Sigmoid colon (tissue), 7 donors: Measurements from ENCODE around the gene ADCY7. TPM values are rescaled to one million over a fixed set of nuclear protein-coding genes. Genes with fewer than 3 reads are reported as not detected.
A peak's percentile ranks its signal among the peaks of the same experiment; 100 is the strongest.

Source experiments
- DNase-seq: peaks from one replicate; pipeline ENCODE4 v3.0.0-alpha.2; 2019
- H3K27ac ChIP-seq, 4 donors: fragments of 200-600 bp; sonication (generic); one replicate each; pipeline ENCODE4 v1.5.1; 2016 to 2019; ENCODE audit warnings: mild to moderate bottlenecking in 1 of 4
- H3K27me3 ChIP-seq, 3 donors: fragments of 200-600 bp; sonication (generic); one replicate each; pipeline ENCODE4 v1.5.1; 2019; ENCODE audit warnings: mild to moderate bottlenecking in 1 of 3
- H3K36me3 ChIP-seq, 4 donors: fragments of 200-600 bp; sonication (generic); one replicate each; pipeline ENCODE4 v1.5.1; 2016 to 2019
- H3K4me1 ChIP-seq, 4 donors: fragments of 200-600 bp; sonication (generic); one replicate each; pipeline ENCODE4 v1.5.1; 2017 to 2019
- H3K4me3 ChIP-seq, 4 donors: fragments of 200-600 bp; sonication (generic); one replicate each; pipeline ENCODE4 v1.5.1; 2017 to 2019; ENCODE audit warnings: mild to moderate bottlenecking in 2 of 4, moderate library complexity in 1 of 4
- H3K9me3 ChIP-seq, 4 donors: fragments of 200-600 bp in 3 of 4; sonication (generic) in 3 of 4; one replicate each; pipeline versions ENCODE4 v1.5.1 to v1.6.1; 2013 to 2019
- EP300 ChIP-seq, 4 donors: sonication (generic); formaldehyde crosslinking; IDR thresholded peaks; one replicate each; pipeline ENCODE4 v1.6.1; 2017; ENCODE audit warnings: antibody characterized with exemption in 4 of 4
- POLR2A ChIP-seq, 2 donors: fragments of 450-650 bp; IDR thresholded peaks; one replicate each; pipeline ENCODE4 v1.6.1; 2016; ENCODE audit warnings: antibody characterized with exemption in 2 of 2, mild to moderate bottlenecking in 2 of 2, moderate library complexity in 2 of 2
- POLR2AphosphoS5 ChIP-seq, 4 donors: sonication (generic); formaldehyde crosslinking; IDR thresholded peaks; one replicate each; pipeline ENCODE4 v1.6.1; 2017; ENCODE audit warnings: antibody characterized with exemption in 4 of 4
- WGBS, 2 donors: extraction: QIAGEN DNeasy Blood & Tissue Kit; methylation state at CpG; one replicate each; pipeline ENCODE4 v1.1.7; 2013; 5-methylcytosine and 5-hydroxymethylcytosine counted together
- intact Hi-C: fragments of 100-400 bp; cut with DNase I; formaldehyde crosslinking; loops from one replicate; pipeline ENCODE4 v1.15.1; 2023
- polyA plus RNA-seq, 3 donors: library from polyadenylated mRNA; stranded (reverse); fragments of 200-250 nt; gene quantifications; one replicate each; pipeline ENCODE4 v1.2.3, GENCODE V29; 2013
- total RNA-seq, 4 donors: library from RNA; depleted of rRNA; stranded (reverse); fragments of >200 nt; gene quantifications; one replicate each; pipeline ENCODE4 v1.1.0, GENCODE V29; 2016
- TF ChIP-seq, protein P1 (sequence below), 4 experiments: fragments of 450-650 bp in 3 of 4; fragments of 200-600 bp in 1 of 4; IDR thresholded peaks; one replicate each; pipeline ENCODE4 v1.5.1; 2016 to 2019; ENCODE audit warnings: antibody characterized with exemption in 4 of 4, mild to moderate bottlenecking in 3 of 4, moderate library complexity in 2 of 4
- donor health status: healthy with polysubstance abuse.
- donor health status: Bipolar disorder and iron deficiency.
- donor health status: healthy.

The ADCY7 gene
- total and polyA plus RNA-seq, 7 donors, result 1.2 to 24.0 (median 10.2) TPM

DNA sequence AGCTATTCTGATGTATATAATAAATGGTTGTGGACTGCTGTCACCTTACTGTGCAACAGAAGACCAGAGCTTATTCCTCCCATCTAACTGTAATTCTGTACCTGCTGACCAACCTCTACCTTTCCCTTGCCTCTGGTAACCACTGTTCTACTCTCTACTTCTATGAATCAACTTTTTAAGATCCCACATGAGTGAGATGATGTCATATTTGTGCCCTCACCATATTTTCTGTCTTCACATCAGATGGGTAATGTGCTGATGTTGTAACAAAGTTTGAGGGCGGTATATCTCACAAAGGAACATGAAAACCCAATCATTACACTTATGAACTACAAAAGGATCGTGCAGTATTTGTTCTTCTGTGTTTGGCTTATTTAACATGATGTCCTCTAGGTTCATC lies 85.6 kb downstream of the ADCY7 start:
- Histone ChIP-seq H3K9me3 (no peaks in the 10 kb centered on the region), H3K27me3 (no peaks in the 10 kb centered on the region), H3K4me1 (peaks cover 0 to 7% (median 0%) of the 10 kb centered on the region in 4 donors), H3K4me3 (no peak overlapping the region), H3K27ac (no peak overlapping the region), H3K36me3 (peaks cover 3 to 64% (median 13%) of the 10 kb centered on the region in 4 donors)
- no peak for TF ChIP-seq POLR2AphosphoS5 (IDR thresholded peaks at IDR 0.05)
- TF ChIP-seq, protein P1, sequence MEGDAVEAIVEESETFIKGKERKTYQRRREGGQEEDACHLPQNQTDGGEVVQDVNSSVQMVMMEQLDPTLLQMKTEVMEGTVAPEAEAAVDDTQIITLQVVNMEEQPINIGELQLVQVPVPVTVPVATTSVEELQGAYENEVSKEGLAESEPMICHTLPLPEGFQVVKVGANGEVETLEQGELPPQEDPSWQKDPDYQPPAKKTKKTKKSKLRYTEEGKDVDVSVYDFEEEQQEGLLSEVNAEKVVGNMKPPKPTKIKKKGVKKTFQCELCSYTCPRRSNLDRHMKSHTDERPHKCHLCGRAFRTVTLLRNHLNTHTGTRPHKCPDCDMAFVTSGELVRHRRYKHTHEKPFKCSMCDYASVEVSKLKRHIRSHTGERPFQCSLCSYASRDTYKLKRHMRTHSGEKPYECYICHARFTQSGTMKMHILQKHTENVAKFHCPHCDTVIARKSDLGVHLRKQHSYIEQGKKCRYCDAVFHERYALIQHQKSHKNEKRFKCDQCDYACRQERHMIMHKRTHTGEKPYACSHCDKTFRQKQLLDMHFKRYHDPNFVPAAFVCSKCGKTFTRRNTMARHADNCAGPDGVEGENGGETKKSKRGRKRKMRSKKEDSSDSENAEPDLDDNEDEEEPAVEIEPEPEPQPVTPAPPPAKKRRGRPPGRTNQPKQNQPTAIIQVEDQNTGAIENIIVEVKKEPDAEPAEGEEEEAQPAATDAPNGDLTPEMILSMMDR (IDR thresholded peaks at IDR 0.05), result no peak
- DNase-seq, result no peak
- 98 to 99% methylated on average over 2 of the region's 2 CpGs for WGBS, 2 donors
- intact Hi-C loops, result no loop called here

DNA sequence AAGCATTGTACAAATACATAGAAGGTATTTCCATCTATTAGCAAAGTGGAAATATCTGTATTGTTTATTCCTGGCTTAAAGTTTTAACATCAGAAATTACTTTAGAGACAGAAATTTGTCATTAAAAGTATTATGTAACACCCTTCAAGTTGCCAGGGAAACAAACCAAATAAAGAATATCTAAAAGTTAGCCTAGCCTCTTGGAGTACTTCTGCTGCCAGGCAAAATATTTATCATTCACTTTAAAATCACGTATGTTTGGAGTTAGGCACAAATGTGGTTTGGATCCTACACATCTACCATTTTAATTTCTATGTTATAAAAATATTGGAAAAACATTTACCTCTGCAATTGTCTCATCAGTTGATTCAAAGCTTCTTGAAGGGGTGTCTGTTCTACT lies 87.7 kb downstream of the ADCY7 start:
- peaks cover 3 to 57% (median 11%) of the 10 kb centered on the region in 4 donors for H3K36me3 ChIP-seq
- intact Hi-C loops, result loop anchor here (2.0 kb wide), 1 partner anchor 139 kb away; no protein-coding TSS in a partner anchor
- no peak overlapping the region for H3K27ac ChIP-seq
- TF ChIP-seq, protein P1 (IDR thresholded peaks at IDR 0.05), result no peak
- TF ChIP-seq EP300 (IDR thresholded peaks at IDR 0.05), result no peak
- no peak for TF ChIP-seq POLR2AphosphoS5 (IDR thresholded peaks at IDR 0.05)
- no peak for TF ChIP-seq POLR2A (IDR thresholded peaks at IDR 0.05)
- no peaks in the 10 kb centered on the region for H3K27me3 ChIP-seq
- 74 to 85% methylated on average over 1 of the region's 1 CpG for WGBS, 2 donors
- H3K4me1 ChIP-seq, result peaks cover 0 to 8% (median 0%) of the 10 kb centered on the region in 4 donors
- DNase-seq, result no peak
- no peaks in the 10 kb centered on the region for H3K9me3 ChIP-seq
- H3K4me3 ChIP-seq, result no peak overlapping the region

DNA sequence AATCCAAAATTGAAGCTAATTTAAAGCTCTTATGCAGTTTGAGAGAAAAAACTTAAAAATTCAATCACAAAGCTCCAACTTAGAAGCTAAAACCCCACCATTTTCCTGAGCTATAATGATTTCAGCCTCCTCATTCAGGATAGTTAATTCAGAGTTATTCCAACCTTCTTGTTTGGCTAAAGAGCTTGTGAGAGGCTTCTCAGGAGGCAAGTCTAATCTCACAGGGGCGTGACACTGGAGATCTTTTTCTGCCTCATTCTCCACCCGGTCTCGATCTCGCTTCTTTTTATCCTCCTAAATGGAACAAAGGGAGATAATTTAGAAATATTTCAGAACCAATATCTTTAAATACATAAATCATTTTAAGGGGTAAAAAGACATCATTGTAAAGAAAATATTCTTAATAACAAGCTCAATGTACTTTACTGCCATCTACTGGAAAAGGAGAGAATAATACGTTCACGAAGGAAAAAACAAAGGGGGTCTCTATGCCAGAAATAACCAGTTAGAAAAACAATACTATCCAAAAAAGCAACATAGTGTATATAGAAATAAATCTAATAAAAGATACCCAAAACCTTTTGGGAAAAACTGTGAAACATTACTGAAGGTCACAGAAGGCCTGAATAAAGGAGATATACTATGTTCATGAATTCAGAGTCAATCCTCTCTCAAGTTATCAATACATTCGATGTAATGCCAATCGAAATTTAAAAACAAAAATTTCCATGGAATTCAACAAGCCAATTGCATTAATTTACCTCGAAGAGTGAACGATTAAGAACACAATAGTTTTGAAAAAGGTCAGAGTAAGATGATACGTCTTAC lies 88.5 kb downstream of the ADCY7 start:
- Histone ChIP-seq H3K27me3 (no peaks in the 10 kb centered on the region), H3K36me3 (peaks cover 3 to 55% (median 8%) of the 10 kb centered on the region in 4 donors), H3K27ac (no peak overlapping the region), H3K4me1 (peaks cover 0 to 16% (median 5%) of the 10 kb centered on the region in 4 donors), H3K4me3 (no peak overlapping the region), H3K9me3 (no peaks in the 10 kb centered on the region)
- WGBS, 2 donors, result 83 to 84% methylated on average over 11 of the region's 11 CpGs
- TF ChIP-seq, protein P1 (IDR thresholded peaks at IDR 0.05), result peak in 3 of 4 experiments; percentile 37 to 64 (median 40)
- no peak for TF ChIP-seq POLR2AphosphoS5 (IDR thresholded peaks at IDR 0.05)
- intact Hi-C loops, result loop anchor here (2.0 kb wide), 1 partner anchor 140 kb away; no protein-coding TSS in a partner anchor
- no peak for DNase-seq

DNA sequence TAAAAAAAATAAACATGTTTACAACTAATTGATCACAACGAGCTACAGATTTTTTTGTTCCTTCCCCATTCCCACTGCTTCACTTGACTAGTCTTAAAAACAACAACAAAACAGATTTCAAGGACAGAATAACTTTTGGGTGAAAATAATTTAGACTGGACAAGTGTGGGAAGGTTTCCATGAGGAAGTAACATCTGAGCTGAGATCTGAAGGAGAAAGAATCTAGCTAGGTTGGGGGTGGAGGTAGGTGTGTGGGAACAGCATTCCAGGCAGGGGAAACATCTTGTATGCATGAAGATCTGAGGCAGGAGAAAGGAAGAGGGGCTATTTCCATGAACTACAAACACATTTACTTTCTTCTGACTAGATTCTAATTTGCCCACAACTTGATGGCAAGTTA lies 93.3 kb downstream of the ADCY7 start:
- intact Hi-C loops, result loop anchor here (10.0 kb wide), 1 partner anchor 205 kb away; the partner anchor contains the start of gene TENT4B
- no peak overlapping the region for H3K4me3 ChIP-seq
- H3K4me1 ChIP-seq, result peaks cover 0 to 33% (median 18%) of the 10 kb centered on the region in 4 donors
- TF ChIP-seq POLR2A (IDR thresholded peaks at IDR 0.05), result no peak
- TF ChIP-seq, protein P1 (IDR thresholded peaks at IDR 0.05), result no peak
- no peak for TF ChIP-seq EP300 (IDR thresholded peaks at IDR 0.05)
- no peak for TF ChIP-seq POLR2AphosphoS5 (IDR thresholded peaks at IDR 0.05)
- H3K27ac ChIP-seq, result peak overlapping the region in 3 of 4 donors; percentile 8 to 56 (median 39)
- no peak for DNase-seq
- 20 to 42% methylated on average over 1 of the region's 1 CpG for WGBS, 2 donors
- no peaks in the 10 kb centered on the region for H3K27me3 ChIP-seq
- peaks cover 0 to 47% (median 12%) of the 10 kb centered on the region in 4 donors for H3K36me3 ChIP-seq
- H3K9me3 ChIP-seq, result no peaks in the 10 kb centered on the region
